ENCODE measurements around the gene MINDY2. TPM values are rescaled to one million over a fixed set of nuclear protein-coding genes. Genes with fewer than 3 reads are reported as not detected.

Gene MINDY2
- total and polyA plus RNA-seq, 9 of the 15 experiments (the other 6 are each of a cell fraction or from before 2014, with no cell fraction given): 2.4 to 15.3 (median 7.2) TPM

DNA sequence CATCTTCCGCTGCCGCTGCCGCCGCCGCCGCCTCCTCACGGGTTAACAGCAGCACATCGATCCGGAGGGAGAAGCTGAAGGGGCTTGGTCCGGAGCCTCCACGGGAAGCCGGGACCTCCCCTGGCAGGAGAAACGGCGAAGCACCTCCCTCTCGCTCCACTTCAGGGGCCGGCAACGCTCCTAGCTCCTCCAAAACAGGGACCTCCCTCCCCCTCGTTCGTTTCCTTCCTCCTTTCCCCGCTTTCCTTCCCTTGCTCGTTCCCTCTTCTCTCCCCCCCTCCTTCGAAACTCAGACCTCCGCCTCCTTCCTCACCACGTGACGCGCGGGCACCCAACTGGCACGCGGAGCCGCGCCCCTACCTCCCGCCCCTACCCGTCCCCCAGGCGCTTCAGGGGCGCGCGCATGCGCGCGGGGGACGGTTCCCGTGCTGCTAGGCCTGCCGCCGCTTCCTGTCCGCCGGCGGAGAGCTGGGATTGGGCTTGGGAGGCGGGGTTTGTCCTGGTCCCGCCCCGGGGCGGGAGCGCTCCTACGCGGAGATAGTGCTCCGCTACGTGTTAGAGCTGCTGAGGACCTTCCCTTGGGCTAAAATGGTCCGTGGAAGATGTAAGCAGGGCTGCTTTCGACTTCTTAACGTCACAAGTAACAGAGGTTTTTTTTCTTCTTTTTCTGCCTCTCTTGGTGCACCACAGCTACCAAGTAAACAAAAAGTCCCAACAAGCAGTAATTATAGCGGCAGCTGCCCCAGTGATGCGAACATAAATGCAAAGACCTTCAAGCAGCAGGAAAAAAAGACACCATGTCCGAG lies 21.4 kb upstream of the MINDY2 start, which contains the start of gene ADAM10 (continued):
- TF ChIP-seq, protein P1, sequence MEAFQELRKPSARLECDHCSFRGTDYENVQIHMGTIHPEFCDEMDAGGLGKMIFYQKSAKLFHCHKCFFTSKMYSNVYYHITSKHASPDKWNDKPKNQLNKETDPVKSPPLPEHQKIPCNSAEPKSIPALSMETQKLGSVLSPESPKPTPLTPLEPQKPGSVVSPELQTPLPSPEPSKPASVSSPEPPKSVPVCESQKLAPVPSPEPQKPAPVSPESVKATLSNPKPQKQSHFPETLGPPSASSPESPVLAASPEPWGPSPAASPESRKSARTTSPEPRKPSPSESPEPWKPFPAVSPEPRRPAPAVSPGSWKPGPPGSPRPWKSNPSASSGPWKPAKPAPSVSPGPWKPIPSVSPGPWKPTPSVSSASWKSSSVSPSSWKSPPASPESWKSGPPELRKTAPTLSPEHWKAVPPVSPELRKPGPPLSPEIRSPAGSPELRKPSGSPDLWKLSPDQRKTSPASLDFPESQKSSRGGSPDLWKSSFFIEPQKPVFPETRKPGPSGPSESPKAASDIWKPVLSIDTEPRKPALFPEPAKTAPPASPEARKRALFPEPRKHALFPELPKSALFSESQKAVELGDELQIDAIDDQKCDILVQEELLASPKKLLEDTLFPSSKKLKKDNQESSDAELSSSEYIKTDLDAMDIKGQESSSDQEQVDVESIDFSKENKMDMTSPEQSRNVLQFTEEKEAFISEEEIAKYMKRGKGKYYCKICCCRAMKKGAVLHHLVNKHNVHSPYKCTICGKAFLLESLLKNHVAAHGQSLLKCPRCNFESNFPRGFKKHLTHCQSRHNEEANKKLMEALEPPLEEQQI (IDR thresholded peaks at IDR 0.05): no peak
- peak; percentile 49; the same call in 1 of the 2 replicates for TF ChIP-seq MBD2 (IDR thresholded peaks at IDR 0.05; ENCODE audit: borderline replicate concordance, low read depth)
- TF ChIP-seq ZNF134 (CRISPR knock-in tag; conservative IDR thresholded peaks at IDR 0.05): no peak
- no peak for TF ChIP-seq SRSF3 (IDR thresholded peaks at IDR 0.05; ENCODE audit: insufficient read depth, low read length)
- TF ChIP-seq RFX7 (CRISPR knock-in tag; IDR thresholded peaks at IDR 0.05): no peak
- no peak for TF ChIP-seq LEF1 (IDR thresholded peaks at IDR 0.05)
- no peak for TF ChIP-seq STAT5B (CRISPR knock-in tag; IDR thresholded peaks at IDR 0.05)
- no peak for TF ChIP-seq POLR3A (IDR thresholded peaks at IDR 0.05; ENCODE audit: borderline replicate concordance, extremely low read depth, insufficient read depth, insufficient read length)
- TF ChIP-seq ATF1 (CRISPR knock-in tag; IDR thresholded peaks at IDR 0.05): no peak
- peak; percentile 86 for TF ChIP-seq ATF1 (tag; IDR thresholded peaks at IDR 0.05)
- TF ChIP-seq ZNF644 (tag; IDR thresholded peaks at IDR 0.05; ENCODE audit: low read depth): no peak
- no peak for TF ChIP-seq SMAD3 (CRISPR knock-in tag; conservative IDR thresholded peaks at IDR 0.05)
- peak; percentile 1; the same call in 1 of the 2 replicates for TF ChIP-seq SMARCC2 (IDR thresholded peaks at IDR 0.05; ENCODE audit: low read depth)
- no peak for TF ChIP-seq RBM22 (IDR thresholded peaks at IDR 0.05; ENCODE audit: low read depth, low read length, poor library complexity, severe bottlenecking)
- no peak for TF ChIP-seq ZNF324 (CRISPR knock-in tag; IDR thresholded peaks at IDR 0.05)
- TF ChIP-seq PML (IDR thresholded peaks at IDR 0.05; ENCODE audit: low read length): peak; percentile 32; the same call in 1 of the 2 replicates
- no peak for TF ChIP-seq SRSF9 (IDR thresholded peaks at IDR 0.05; ENCODE audit: borderline replicate concordance, low read depth, low read length)
- no peak for TF ChIP-seq ILF3 (IDR thresholded peaks at IDR 0.05; ENCODE audit: borderline replicate concordance)
- TF ChIP-seq, protein P2, sequence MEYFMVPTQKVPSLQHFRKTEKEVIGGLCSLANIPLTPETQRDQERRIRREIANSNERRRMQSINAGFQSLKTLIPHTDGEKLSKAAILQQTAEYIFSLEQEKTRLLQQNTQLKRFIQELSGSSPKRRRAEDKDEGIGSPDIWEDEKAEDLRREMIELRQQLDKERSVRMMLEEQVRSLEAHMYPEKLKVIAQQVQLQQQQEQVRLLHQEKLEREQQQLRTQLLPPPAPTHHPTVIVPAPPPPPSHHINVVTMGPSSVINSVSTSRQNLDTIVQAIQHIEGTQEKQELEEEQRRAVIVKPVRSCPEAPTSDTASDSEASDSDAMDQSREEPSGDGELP (CRISPR knock-in tag; IDR thresholded peaks at IDR 0.05; ENCODE audit: borderline replicate concordance): peak; percentile 64; the same call in 1 of the 2 replicates
- TF ChIP-seq, protein P3, sequence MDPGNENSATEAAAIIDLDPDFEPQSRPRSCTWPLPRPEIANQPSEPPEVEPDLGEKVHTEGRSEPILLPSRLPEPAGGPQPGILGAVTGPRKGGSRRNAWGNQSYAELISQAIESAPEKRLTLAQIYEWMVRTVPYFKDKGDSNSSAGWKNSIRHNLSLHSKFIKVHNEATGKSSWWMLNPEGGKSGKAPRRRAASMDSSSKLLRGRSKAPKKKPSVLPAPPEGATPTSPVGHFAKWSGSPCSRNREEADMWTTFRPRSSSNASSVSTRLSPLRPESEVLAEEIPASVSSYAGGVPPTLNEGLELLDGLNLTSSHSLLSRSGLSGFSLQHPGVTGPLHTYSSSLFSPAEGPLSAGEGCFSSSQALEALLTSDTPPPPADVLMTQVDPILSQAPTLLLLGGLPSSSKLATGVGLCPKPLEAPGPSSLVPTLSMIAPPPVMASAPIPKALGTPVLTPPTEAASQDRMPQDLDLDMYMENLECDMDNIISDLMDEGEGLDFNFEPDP (CRISPR knock-in tag; IDR thresholded peaks at IDR 0.05): no peak
- TF ChIP-seq POLR2A (conservative IDR thresholded peaks at IDR 0.05): peak; percentile 91
- TF ChIP-seq NFATC3 (IDR thresholded peaks at IDR 0.05): no peak
- TF ChIP-seq ZSCAN29 (IDR thresholded peaks at IDR 0.05): no peak
- TF ChIP-seq ZNF3 (CRISPR knock-in tag; IDR thresholded peaks at IDR 0.05): no peak
- TF ChIP-seq EHMT2 (IDR thresholded peaks at IDR 0.05): no peak
- peak; percentile 73 for TF ChIP-seq CTBP1 (IDR thresholded peaks at IDR 0.05; ENCODE audit: borderline replicate concordance)
- TF ChIP-seq GTF2F1 (IDR thresholded peaks at IDR 0.05; ENCODE audit: low read depth, low read length): no peak

Measured in K562 (cell line).